Psoas muscle (tissue), 8 donors: Measurements from ENCODE around the gene TRAF2. TPM values are rescaled to one million over a fixed set of nuclear protein-coding genes. Genes with fewer than 3 reads are reported as not detected.

Experiments used
- ATAC-seq, 4 donors: fragments of 200-7000 bp; cut with Tn5 transposase; one replicate each; pipeline ENCODE4 v1.9.1; 2020; ENCODE audit warnings: moderate library complexity in 3 of 4, mild to moderate bottlenecking in 2 of 4
- DNase-seq, 2 donors: peaks; one replicate each; pipeline ENCODE4 v3.0.0-alpha.2; 2020
- H3K27ac ChIP-seq: fragments of 200-600 bp; one replicate; pipeline ENCODE4 v1.8.0; 2022
- H3K27me3 ChIP-seq, 3 donors: fragments of 200-600 bp in 1 of 3; one replicate each; pipeline versions ENCODE4 v1.6.1 to v1.8.0; 2013 to 2022; ENCODE audit warnings: low read length in 2 of 3, mild to moderate bottlenecking in 2 of 3, moderate library complexity in 1 of 3; ENCODE audit not compliant: insufficient read depth in 3 of 3
- H3K36me3 ChIP-seq, 2 donors: fragments of 200-600 bp in 1 of 2; one replicate each; pipeline versions ENCODE4 v1.6.1 to v1.8.0; 2013 to 2022; ENCODE audit warnings: low read depth in 1 of 2, mild to moderate bottlenecking in 1 of 2, moderate library complexity in 1 of 2; ENCODE audit not compliant: insufficient read depth in 1 of 2
- H3K4me1 ChIP-seq: fragments of 200-600 bp; one replicate; pipeline ENCODE4 v1.8.0; 2022
- H3K4me3 ChIP-seq: fragments of 200-600 bp; one replicate; pipeline ENCODE4 v1.8.0; 2022; ENCODE audit warnings: mild to moderate bottlenecking
- H3K9me3 ChIP-seq: fragments of 200-600 bp; one replicate; pipeline ENCODE4 v1.8.0; 2022
- WGBS, 3 donors: extraction: QIAGEN DNeasy Blood & Tissue Kit; methylation state at CpG; one replicate each; pipeline versions ENCODE4 v1.1.6 to v1.1.7; 2013; 5-methylcytosine and 5-hydroxymethylcytosine counted together
- intact Hi-C, 2 donors: fragments of 100-400 bp; cut with DNase I; formaldehyde crosslinking; loops; one replicate each; pipeline versions ENCODE4 v1.11.0 to v1.14.2; 2022
- polyA plus RNA-seq, 3 donors: library from polyadenylated mRNA; stranded (reverse); fragments of 200-250 nt; gene quantifications; one replicate each; pipeline ENCODE4 v1.2.3, GENCODE V29; 2013
- total RNA-seq, 4 donors: library from RNA; stranded (reverse); fragmentation: NEBNext Ultra II Directional in 2 of 4; extraction: Animal tissue kit (Norgen Biotek cat#: 25700) in 2 of 4; gene quantifications; one replicate each; pipeline versions ENCODE4 v1.2.1 to v1.2.4, GENCODE V29; 2021 to 2023
- TF ChIP-seq, protein P1 (sequence below): fragments of 200-600 bp; IDR thresholded peaks from one replicate; pipeline ENCODE4 v1.8.0; 2022; ENCODE audit warnings: antibody characterized with exemption
- donor health status: healthy with polysubstance abuse.
- donor health status: DM: no; HTN: no; CAD: no; lungs with moderate emphysema.
- donor health status: Bipolar disorder and iron deficiency.
- donor health status: healthy.
- donor health status: DM: yes; HTN: yes; CAD: no.
- donor health status: DM: no; HTN: no; CAD: no.
- donor health status: DM: no; HTN: no; CAD: no.
- donor health status: DM: yes; HTN: yes; CAD: no.

The TRAF2 gene
- total and polyA plus RNA-seq, 7 donors = 5.4 to 15.9 (median 10.3) TPM

DNA sequence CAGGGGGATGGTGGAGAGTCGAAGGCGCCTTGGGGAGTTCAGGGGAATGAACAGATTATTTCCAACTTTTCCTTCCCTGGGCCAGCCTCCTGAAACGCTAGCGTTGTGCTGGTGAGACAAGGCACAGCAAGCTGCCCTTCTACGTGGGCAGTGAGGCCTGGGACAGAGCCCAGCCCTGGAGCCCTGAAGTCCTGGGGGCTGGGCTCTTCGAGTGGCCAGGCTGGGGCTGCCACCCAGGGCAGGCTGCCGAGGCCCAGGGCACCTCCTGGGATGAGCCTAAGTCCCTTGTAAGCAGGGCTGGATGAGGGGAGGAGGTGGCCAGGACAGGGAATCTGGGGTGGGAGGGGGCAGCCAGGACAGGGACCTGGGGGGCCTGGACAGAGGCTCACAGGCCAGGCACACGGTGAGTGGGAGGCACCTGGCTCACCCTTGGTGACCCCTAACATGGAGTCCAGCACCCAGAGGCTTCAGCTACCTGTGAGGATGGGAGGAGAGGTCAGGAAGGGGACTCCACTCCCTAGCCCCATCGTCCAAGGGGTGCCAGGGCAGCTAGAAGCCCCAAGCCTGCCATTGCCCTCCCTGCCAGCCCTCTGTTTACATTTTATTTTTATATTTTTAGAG is 64.5 kb downstream of the TRAF2 start:
- intact Hi-C loops = loop anchor here in 1 of 2 donors (5.0 kb wide), 1 partner anchor 158 kb away; the partner anchor contains the start of gene TMEM141
- 27 to 34% (median 33%) methylated on average over 8 to 9 of the region's 9 CpGs for WGBS, 3 donors
- H3K4me1 ChIP-seq = peaks cover 20% of the 10 kb centered on the region
- H3K4me3 ChIP-seq = peak overlapping the region; percentile 85
- TF ChIP-seq, protein P1, sequence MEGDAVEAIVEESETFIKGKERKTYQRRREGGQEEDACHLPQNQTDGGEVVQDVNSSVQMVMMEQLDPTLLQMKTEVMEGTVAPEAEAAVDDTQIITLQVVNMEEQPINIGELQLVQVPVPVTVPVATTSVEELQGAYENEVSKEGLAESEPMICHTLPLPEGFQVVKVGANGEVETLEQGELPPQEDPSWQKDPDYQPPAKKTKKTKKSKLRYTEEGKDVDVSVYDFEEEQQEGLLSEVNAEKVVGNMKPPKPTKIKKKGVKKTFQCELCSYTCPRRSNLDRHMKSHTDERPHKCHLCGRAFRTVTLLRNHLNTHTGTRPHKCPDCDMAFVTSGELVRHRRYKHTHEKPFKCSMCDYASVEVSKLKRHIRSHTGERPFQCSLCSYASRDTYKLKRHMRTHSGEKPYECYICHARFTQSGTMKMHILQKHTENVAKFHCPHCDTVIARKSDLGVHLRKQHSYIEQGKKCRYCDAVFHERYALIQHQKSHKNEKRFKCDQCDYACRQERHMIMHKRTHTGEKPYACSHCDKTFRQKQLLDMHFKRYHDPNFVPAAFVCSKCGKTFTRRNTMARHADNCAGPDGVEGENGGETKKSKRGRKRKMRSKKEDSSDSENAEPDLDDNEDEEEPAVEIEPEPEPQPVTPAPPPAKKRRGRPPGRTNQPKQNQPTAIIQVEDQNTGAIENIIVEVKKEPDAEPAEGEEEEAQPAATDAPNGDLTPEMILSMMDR = no peak
- no peaks in the 10 kb centered on the region for H3K27me3 ChIP-seq
- H3K27ac ChIP-seq = peak overlapping the region; percentile 87
- H3K36me3 ChIP-seq = no peaks in the 10 kb centered on the region
- no peaks in the 10 kb centered on the region for H3K9me3 ChIP-seq
- peak in 3 of 4 donors; percentile 10 to 28 (median 21) for ATAC-seq
- peak in 1 of 2 donors; percentile 21 for DNase-seq

DNA sequence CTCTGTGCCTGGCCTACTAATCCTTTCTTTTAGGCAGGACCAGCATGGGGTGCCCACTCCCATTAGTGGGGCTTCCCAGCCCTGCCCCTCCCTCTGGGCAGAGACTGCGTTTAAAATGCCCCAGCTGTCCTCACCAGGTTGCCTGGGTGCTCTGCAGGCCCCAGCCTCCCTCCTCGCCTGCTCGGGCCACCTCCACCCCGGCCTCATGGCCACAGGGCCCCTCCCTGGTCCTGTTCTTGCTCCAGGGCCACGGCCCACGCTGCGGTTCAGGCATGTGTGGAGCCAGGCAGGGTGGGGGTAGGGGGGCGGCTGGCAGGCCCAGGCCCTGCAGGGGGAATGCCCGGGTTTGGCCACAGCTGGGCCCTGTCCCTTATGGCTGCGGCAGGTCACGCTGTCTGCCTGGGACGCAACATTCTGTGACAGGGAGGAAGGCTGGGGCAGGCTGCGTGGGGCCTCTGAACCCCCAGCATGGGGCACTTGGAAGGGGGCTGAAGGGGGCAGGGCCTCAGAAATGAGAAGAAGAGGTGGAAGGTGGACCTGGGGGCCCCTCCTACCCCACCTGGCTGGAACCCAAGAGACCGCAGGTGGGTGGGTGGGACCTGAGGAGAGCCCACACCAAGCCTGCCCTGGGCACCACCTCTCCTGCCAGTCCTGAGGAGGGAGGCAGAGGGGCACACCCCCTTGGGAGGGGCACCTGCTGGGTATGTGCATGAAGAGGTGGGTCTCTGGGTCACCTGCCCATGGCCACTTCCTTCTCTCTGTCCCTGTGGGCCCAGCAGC is 65.4 kb downstream of the TRAF2 start, which contains the start of gene LCN12:
Gene LCN12 (plus strand): TSS at position 733 of the 780 bp plus-strand sequence. CDS start 55 bp downstream, outside the sequence.
- H3K27ac ChIP-seq = no peak within 1 kb of the TSS
- H3K9me3 ChIP-seq = no peaks in the 10 kb centered on the region
- H3K27me3 ChIP-seq = no peaks in the 10 kb centered on the region
- intact Hi-C loops = loop anchor here in 1 of 2 donors (5.0 kb wide), 1 partner anchor 159 kb away; the partner anchor contains the start of gene TMEM141
- DNase-seq = peak in 1 of 2 donors; percentile 13
- WGBS, 3 donors = 65 to 87% (median 70%) methylated on average over 13 to 14 of the region's 14 CpGs
- no peak within 1 kb of the TSS for H3K4me3 ChIP-seq
- H3K36me3 ChIP-seq = no peaks in the 10 kb centered on the region
- peaks cover 20% of the 10 kb centered on the region for H3K4me1 ChIP-seq
- TF ChIP-seq, protein P1 = no peak
- no peak for ATAC-seq

DNA sequence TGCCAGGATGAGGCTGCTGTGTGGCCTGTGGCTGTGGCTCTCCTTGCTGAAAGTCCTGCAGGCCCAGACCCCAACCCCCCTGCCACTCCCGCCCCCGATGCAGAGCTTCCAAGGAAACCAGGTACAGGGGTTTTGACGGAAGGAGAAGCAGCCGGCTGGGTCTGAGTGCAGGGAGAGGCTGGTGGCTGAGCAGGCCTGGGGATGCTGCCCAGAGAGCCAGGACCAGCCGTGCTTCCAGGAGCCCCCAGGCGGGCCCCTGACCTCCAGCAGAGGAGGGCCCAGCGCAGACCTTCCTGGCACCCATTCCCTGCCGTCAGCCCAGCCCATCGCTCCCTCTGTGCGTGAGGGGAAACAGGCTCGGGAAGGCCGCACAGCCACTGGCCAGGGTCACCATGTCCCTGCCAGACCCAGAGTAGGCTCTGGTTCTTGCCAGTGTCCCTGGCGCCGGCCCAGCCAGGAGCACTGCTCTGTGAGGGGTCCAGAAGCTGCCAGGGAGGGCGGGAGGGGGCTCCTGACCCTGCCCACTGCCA is 66.1 kb downstream of the TRAF2 start:
- Histone ChIP-seq H3K27me3 (no peaks in the 10 kb centered on the region), H3K4me3 (no peak overlapping the region), H3K27ac (no peak overlapping the region), H3K36me3 (no peaks in the 10 kb centered on the region), H3K4me1 (peaks cover 17% of the 10 kb centered on the region), H3K9me3 (no peaks in the 10 kb centered on the region)
- TF ChIP-seq, protein P1 = no peak
- WGBS, 3 donors = 57 to 76% (median 57%) methylated on average over 12 to 15 of the region's 15 CpGs
- ATAC-seq (no peak), DNase-seq (peak in 1 of 2 donors; percentile 13)
- intact Hi-C loops = loop anchor here in 1 of 2 donors (5.0 kb wide), 1 partner anchor 160 kb away; the partner anchor contains the start of gene TMEM141

DNA sequence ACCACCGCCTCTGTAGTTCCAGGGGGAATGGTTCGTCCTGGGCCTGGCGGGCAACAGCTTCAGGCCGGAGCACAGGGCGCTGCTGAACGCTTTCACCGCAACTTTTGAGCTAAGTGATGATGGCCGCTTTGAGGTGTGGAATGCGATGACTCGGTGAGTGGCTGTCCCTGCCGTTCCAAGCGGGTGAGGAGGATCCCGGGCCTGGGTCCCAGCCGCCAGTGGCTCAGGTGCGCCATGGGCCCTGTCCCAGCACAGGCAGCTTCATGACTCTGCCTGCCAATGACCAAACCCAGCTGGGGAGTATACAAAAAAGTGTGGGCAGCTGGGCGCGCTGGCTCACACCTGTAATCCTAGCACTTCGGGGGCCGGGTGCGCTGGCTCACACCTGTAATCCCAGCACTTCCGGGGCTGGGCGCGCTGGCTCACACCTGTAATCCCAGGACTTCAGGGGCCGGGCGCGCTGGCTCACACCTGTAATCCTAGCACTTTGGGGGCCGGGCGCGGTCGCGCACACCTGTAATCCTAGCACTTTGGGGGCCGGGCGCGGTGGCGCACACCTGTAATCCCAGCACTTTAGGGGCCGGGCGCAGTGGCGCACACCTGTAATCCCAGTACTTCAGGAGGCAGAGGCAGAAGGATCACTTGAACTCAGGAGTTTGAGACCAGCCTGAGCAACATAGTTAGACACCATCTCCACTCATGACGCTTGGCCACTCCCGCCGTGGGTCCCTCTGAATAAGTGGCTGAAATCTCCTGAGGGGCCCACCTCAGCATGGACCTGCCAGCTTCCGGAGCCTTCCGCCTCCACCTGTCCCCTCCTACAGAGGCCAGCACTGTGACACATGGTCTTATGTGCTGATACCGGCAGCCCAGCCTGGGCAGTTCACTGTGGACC is 66.8 kb downstream of the TRAF2 start:
- no peak for ATAC-seq

More for the DNA sequence above, 66.8 kb downstream of the TRAF2 start:
- H3K9me3 ChIP-seq = no peaks in the 10 kb centered on the region
- H3K27me3 ChIP-seq = no peaks in the 10 kb centered on the region
- DNase-seq = peak in 1 of 2 donors; percentile 4
- intact Hi-C loops = loop anchor here in 1 of 2 donors (5.0 kb wide), 1 partner anchor 161 kb away; the partner anchor contains the start of gene TMEM141
- no peaks in the 10 kb centered on the region for H3K36me3 ChIP-seq
- H3K4me3 ChIP-seq = no peak overlapping the region
- WGBS, 3 donors = 83 to 93% (median 84%) methylated on average over 36 to 44 of the region's 44 CpGs
- peaks cover 10% of the 10 kb centered on the region for H3K4me1 ChIP-seq
- no peak overlapping the region for H3K27ac ChIP-seq
- TF ChIP-seq, protein P1 = no peak
